ENCODE measurements around the gene PPBP. TPM values are rescaled to one million over a fixed set of nuclear protein-coding genes. Genes with fewer than 3 reads are reported as not detected.
A peak's percentile ranks its signal among the peaks of the same experiment; 100 is the strongest.

The PPBP gene
- total RNA-seq, 3 donors from 2014 or later (not counting 1 experiment from before 2014, with no cell fraction given): 16.8 to 171 (median 56.9) TPM

GRCh38 chr4:74023709-74024108 is 35.7 kb upstream of the PPBP start:
- no peaks in the 10 kb centered on the region for H3K27me3 Mint-ChIP-seq (ENCODE audit: low read depth in 2 of 2)
- TF ChIP-seq CTCF (IDR thresholded peaks at IDR 0.05): no peak
- no peaks in the 10 kb centered on the region for H3K4me1 Mint-ChIP-seq
- no peaks in the 10 kb centered on the region for H3K27me3 ChIP-seq (ENCODE audit: control insufficient read depth, insufficient read depth, low read length)
- H3K9me3 ChIP-seq (ENCODE audit: control insufficient read depth, insufficient read depth, low read length): no peaks in the 10 kb centered on the region
- H3K36me3 ChIP-seq (ENCODE audit: control insufficient read depth, insufficient read depth, low read length): no peaks in the 10 kb centered on the region
- intact Hi-C loops (cut with micrococcal nuclease): no loop called here
- ATAC-seq (no peak), DNase-seq (no peak)
- no peaks in the 10 kb centered on the region for H3K36me3 Mint-ChIP-seq
- no peak overlapping the region for H3K27ac Mint-ChIP-seq
- H3K9me3 Mint-ChIP-seq: peaks cover 3% of the 10 kb centered on the region in 2 donors
- no peaks in the 10 kb centered on the region for H3K4me1 ChIP-seq (ENCODE audit: control insufficient read depth, insufficient read depth, low read length)
- H3K4me3 ChIP-seq (ENCODE audit: low read length): no peak overlapping the region
- no peak overlapping the region for H3K4me3 Mint-ChIP-seq
- 100% methylated on average over 1 of the region's 2 CpGs for WGBS (ENCODE audit: insufficient coverage)
- H3K27ac ChIP-seq (ENCODE audit: low read length): no peak overlapping the region

- Mint-ChIP-seq H3K36me3 (no peaks in the 10 kb centered on the region), H3K27ac (no peak overlapping the region), H3K27me3 (ENCODE audit: low read depth in 2 of 2) (no peaks in the 10 kb centered on the region), H3K9me3 (peaks cover 0 to 5% of the 10 kb centered on the region in 2 donors), H3K4me3 (no peak overlapping the region), H3K4me1 (peaks cover 0 to 9% of the 10 kb centered on the region in 2 donors)
- Histone ChIP-seq H3K27me3 (ENCODE audit: control insufficient read depth, insufficient read depth, low read length) (no peaks in the 10 kb centered on the region), H3K36me3 (ENCODE audit: control insufficient read depth, insufficient read depth, low read length) (no peaks in the 10 kb centered on the region), H3K27ac (ENCODE audit: low read length) (no peak overlapping the region), H3K4me1 (ENCODE audit: control insufficient read depth, insufficient read depth, low read length) (no peaks in the 10 kb centered on the region), H3K4me3 (ENCODE audit: low read length) (no peak overlapping the region), H3K9me3 (ENCODE audit: control insufficient read depth, insufficient read depth, low read length) (no peaks in the 10 kb centered on the region)
- no peak for TF ChIP-seq CTCF (IDR thresholded peaks at IDR 0.05)
- no peak for ATAC-seq
- intact Hi-C loops (cut with micrococcal nuclease): no loop called here
- 70% methylated on average over 1 of the region's 2 CpGs for WGBS (ENCODE audit: insufficient coverage)
- no peak for DNase-seq
Measured at GRCh38 chr4:74021601-74022000, 33.6 kb upstream of the PPBP start.

- no peak for DNase-seq
- H3K36me3 ChIP-seq (ENCODE audit: control insufficient read depth, insufficient read depth, low read length): no peaks in the 10 kb centered on the region
- H3K27me3 ChIP-seq (ENCODE audit: control insufficient read depth, insufficient read depth, low read length): no peaks in the 10 kb centered on the region
- TF ChIP-seq CTCF (IDR thresholded peaks at IDR 0.05): no peak
- no peak overlapping the region for H3K27ac ChIP-seq (ENCODE audit: low read length)
- H3K27me3 Mint-ChIP-seq (ENCODE audit: low read depth in 2 of 2): no peaks in the 10 kb centered on the region
- intact Hi-C loops (cut with micrococcal nuclease): no loop called here
- no peaks in the 10 kb centered on the region for H3K36me3 Mint-ChIP-seq
- ATAC-seq: peak in 2 of 3 donors; percentile 21 to 44
- H3K9me3 Mint-ChIP-seq: peaks cover 1 to 6% of the 10 kb centered on the region in 2 donors
- no peak overlapping the region for H3K4me3 ChIP-seq (ENCODE audit: low read length)
- H3K4me1 Mint-ChIP-seq: peaks cover 5 to 15% of the 10 kb centered on the region in 2 donors
- H3K4me3 Mint-ChIP-seq: no peak overlapping the region
- 17% methylated on average over 2 of the region's 3 CpGs for WGBS (ENCODE audit: insufficient coverage)
- H3K9me3 ChIP-seq (ENCODE audit: control insufficient read depth, insufficient read depth, low read length): no peaks in the 10 kb centered on the region
- H3K27ac Mint-ChIP-seq: no peak overlapping the region
- no peaks in the 10 kb centered on the region for H3K4me1 ChIP-seq (ENCODE audit: control insufficient read depth, insufficient read depth, low read length)
Measured at GRCh38 chr4:74018771-74019170, 30.8 kb upstream of the PPBP start.

GRCh38 chr4:74018116-74018515 is 30.1 kb upstream of the PPBP start:
- ATAC-seq (no peak), DNase-seq (no peak)
- H3K27me3 Mint-ChIP-seq (ENCODE audit: low read depth in 2 of 2): no peaks in the 10 kb centered on the region
- H3K9me3 ChIP-seq (ENCODE audit: control insufficient read depth, insufficient read depth, low read length): no peaks in the 10 kb centered on the region
- H3K27ac Mint-ChIP-seq: no peak overlapping the region
- no peak for TF ChIP-seq CTCF (IDR thresholded peaks at IDR 0.05)
- intact Hi-C loops (cut with micrococcal nuclease): no loop called here
- no peaks in the 10 kb centered on the region for H3K4me1 ChIP-seq (ENCODE audit: control insufficient read depth, insufficient read depth, low read length)
- H3K27me3 ChIP-seq (ENCODE audit: control insufficient read depth, insufficient read depth, low read length): no peaks in the 10 kb centered on the region
- H3K36me3 Mint-ChIP-seq: no peaks in the 10 kb centered on the region
- H3K27ac ChIP-seq (ENCODE audit: low read length): no peak overlapping the region
- peaks cover 5 to 15% of the 10 kb centered on the region in 2 donors for H3K4me1 Mint-ChIP-seq
- H3K9me3 Mint-ChIP-seq: peaks cover 3 to 6% of the 10 kb centered on the region in 2 donors
- H3K4me3 Mint-ChIP-seq: no peak overlapping the region
- H3K4me3 ChIP-seq (ENCODE audit: low read length): no peak overlapping the region
- no peaks in the 10 kb centered on the region for H3K36me3 ChIP-seq (ENCODE audit: control insufficient read depth, insufficient read depth, low read length)
